Endothelial cell of umbilical vein (primary cell): ENCODE measurements around the gene CELSR1. TPM values are rescaled to one million over a fixed set of nuclear protein-coding genes. Genes with fewer than 3 reads are reported as not detected.

Experiments used
- BruUV-seq: library from RNA; stranded (reverse); fragments of 400-500 nt; replicated peaks from 2 replicates; lab custom pipeline; 2021; lab: Mats Ljungman, UMichigan
- CTCF ChIA-PET: fragments of 300-600, 350-600 bp; sonication (Branson Sonifier 250); formaldehyde crosslinking; loops from one replicate; lab custom pipeline; 2021; ENCODE audit warnings: antibody characterized with exemption, inconsistent platforms; lab: Charles Lee
- POLR2A ChIA-PET: fragments of 300-600, 350-600 bp; sonication (Branson Sonifier 250); formaldehyde crosslinking; loops from one replicate; lab custom pipeline; 2021; ENCODE audit warnings: antibody characterized with exemption, inconsistent platforms; lab: Charles Lee
- DNase-seq: peaks from one replicate; pipeline ENCODE4 v3.0.0-alpha.2; 2011; ENCODE audit warnings: low read depth, low spot score
- FAIRE-seq: peaks from 2 replicates; lab custom pipeline; 2011; peaks lifted over from hg19 to GRCh38; lab: Jason Lieb, UNC
- H2AFZ ChIP-seq: 2 replicates; pipeline ENCODE4 v1.6.0; 2012; ENCODE audit warnings: low read depth, low read length, control low read depth, inconsistent platforms
- H3K27ac ChIP-seq: 2 replicates; pipeline ENCODE4 v1.5.1; 2011; ENCODE audit warnings: low read depth, mild to moderate bottlenecking, control low read depth, low read length, moderate library complexity; ENCODE audit not compliant: insufficient read depth
- H3K27me3 ChIP-seq, 2 experiments: 2 replicates each; pipeline versions ENCODE4 v1.6.0 to v1.6.1; 2011; ENCODE audit warnings: low read length in 2 of 2, mixed read lengths in 1 of 2; ENCODE audit not compliant: control insufficient read depth in 2 of 2, insufficient read depth in 2 of 2
- H3K36me3 ChIP-seq, 2 experiments: 2 replicates in 1 of 2; 3 replicates in 1 of 2; pipeline ENCODE4 v1.5.1; 2011; ENCODE audit warnings: low read length in 2 of 2, mild to moderate bottlenecking in 1 of 2, moderate library complexity in 1 of 2; ENCODE audit not compliant: control insufficient read depth in 2 of 2, insufficient read depth in 2 of 2; ENCODE audit errors: extremely low read depth in 1 of 2
- H3K4me1 ChIP-seq: 3 replicates; pipeline ENCODE4 v1.5.1; 2011; ENCODE audit warnings: mild to moderate bottlenecking, low read length; ENCODE audit not compliant: control insufficient read depth, insufficient read depth; ENCODE audit errors: extremely low read depth
- H3K4me2 ChIP-seq: 2 replicates; pipeline ENCODE4 v1.6.1; 2011; ENCODE audit warnings: low read length, control low read depth, mixed read lengths; ENCODE audit not compliant: insufficient read depth
- H3K4me3 ChIP-seq, 3 experiments: fragments of 200-600 bp in 1 of 3; sonication (generic), shearing (Covaris generic) in 1 of 3; replicated peaks in 1 of 3; 2 replicates each; pipeline ENCODE4 v1.5.1; 2011 to 2016; ENCODE audit warnings: control low read depth in 3 of 3, low read length in 3 of 3, mild to moderate bottlenecking in 2 of 3, inconsistent platforms in 1 of 3, low read depth in 1 of 3, moderate library complexity in 1 of 3; ENCODE audit not compliant: insufficient read depth in 1 of 3
- H3K79me2 ChIP-seq: 2 replicates; pipeline ENCODE4 v1.6.0; 2012; ENCODE audit warnings: low read length, inconsistent platforms; ENCODE audit not compliant: control insufficient read depth, insufficient read depth
- H3K9ac ChIP-seq: replicated peaks from 2 replicates; pipeline ENCODE3; 2011; ENCODE audit warnings: low read length, control low read depth; ENCODE audit not compliant: insufficient read depth; ENCODE audit errors: extremely low read depth
- H3K9me1 ChIP-seq: replicated peaks from 3 replicates; pipeline ENCODE4 v1.6.0; 2011; ENCODE audit warnings: mild to moderate bottlenecking, low read length; ENCODE audit not compliant: control insufficient read depth, insufficient read depth; ENCODE audit errors: extremely low read depth
- H3K9me3 ChIP-seq: replicated peaks from 2 replicates; pipeline ENCODE4 v1.5.1; 2012; ENCODE audit warnings: low read length, inconsistent platforms; ENCODE audit not compliant: control insufficient read depth, insufficient read depth
- H4K20me1 ChIP-seq: replicated peaks from 2 replicates; pipeline ENCODE3; 2011; ENCODE audit warnings: mild to moderate bottlenecking, low read length; ENCODE audit not compliant: control insufficient read depth, insufficient read depth; ENCODE audit errors: extremely low read depth
- EZH2 ChIP-seq: IDR thresholded peaks from 2 replicates; pipeline ENCODE4 v1.6.1; 2012; ENCODE audit warnings: borderline replicate concordance, low read depth, mild to moderate bottlenecking, moderate library complexity, low read length, inconsistent platforms; ENCODE audit not compliant: severe bottlenecking
- FOS ChIP-seq: IDR thresholded peaks from 2 replicates; pipeline ENCODE4 v1.6.1; 2011; ENCODE audit warnings: mild to moderate bottlenecking, low read length, moderate library complexity, borderline replicate concordance; ENCODE audit not compliant: insufficient read depth
- GATA2 ChIP-seq: IDR thresholded peaks from 2 replicates; pipeline ENCODE4 v1.7.0; 2011; ENCODE audit warnings: low read depth, mild to moderate bottlenecking, moderate library complexity, mixed read lengths, low read length; ENCODE audit not compliant: insufficient read length, insufficient read depth
- JUN ChIP-seq: IDR thresholded peaks from 2 replicates; pipeline ENCODE4 v1.6.1; 2011; ENCODE audit warnings: borderline replicate concordance, low read depth; ENCODE audit not compliant: insufficient read length, insufficient read depth
- MAX ChIP-seq: IDR thresholded peaks from 2 replicates; pipeline ENCODE4 v1.6.1; 2011; ENCODE audit not compliant: insufficient read depth, insufficient read length
- MYC ChIP-seq: IDR thresholded peaks from one replicate; pipeline ENCODE4 v1.6.1; 2011; ENCODE audit warnings: mild to moderate bottlenecking, low read depth, low read length
- POLR2A ChIP-seq: IDR thresholded peaks from 2 replicates; pipeline ENCODE4 v1.6.1; 2012; ENCODE audit warnings: low read depth, mild to moderate bottlenecking, control low read depth, low read length
- POLR2AphosphoS5 ChIP-seq: IDR thresholded peaks from 2 replicates; pipeline ENCODE4 v1.6.1; 2012; ENCODE audit warnings: low read depth, mild to moderate bottlenecking, control low read depth, low read length, moderate library complexity; ENCODE audit not compliant: insufficient read depth
- dilution Hi-C: fragments of 300-500 bp; cut with MboI; formaldehyde crosslinking; loops from one replicate; pipeline ENCODE4 v1.15.0; 2019; ENCODE audit warnings: low sequenced_read_pairs; ENCODE audit not compliant: extremely low pct_ligation_motif_present
- intact Hi-C: fragments of 100-400 bp; cut with micrococcal nuclease; formaldehyde crosslinking; loops from one replicate; pipeline ENCODE4 v1.10.0; 2022
- polyA plus RNA-seq, 4 experiments: library from polyadenylated mRNA; depleted of rRNA in 3 of 4; stranded (reverse) in 3 of 4; unstranded in 1 of 4; fragments of >200 nt; gene quantifications; 2 replicates each; pipeline versions ENCODE4 v1.2.1 to v1.2.3, GENCODE V29; 2011 to 2012; ENCODE audit warnings: missing spikeins in 1 of 4
- total RNA-seq: library from RNA; stranded (reverse); gene quantifications from 2 replicates; pipeline ENCODE4 v1.2.3, GENCODE V29; 2021
- TF ChIP-seq, protein P1 (sequence below), 2 donors: IDR thresholded peaks; 1 replicate in 1 of 2; 2 replicates in 1 of 2; pipeline ENCODE4 v1.5.1; 2011; ENCODE audit warnings: low read length in 2 of 2, mild to moderate bottlenecking in 2 of 2, moderate library complexity in 2 of 2, control low read depth in 1 of 2, inconsistent platforms in 1 of 2, low read depth in 1 of 2; ENCODE audit not compliant: insufficient read depth in 1 of 2; ENCODE audit errors: extremely low read depth in 1 of 2

Gene CELSR1
- total and polyA plus RNA-seq, 2 donors (not counting 3 experiments of a cell fraction or from before 2014, with no cell fraction given): 3.7 to 5.4 TPM

- ChIA-PET POLR2A (interaction anchor here (0.5 kb wide), 1 partner anchor 104 kb away, joined by 4 read pairs; no protein-coding TSS in a partner anchor), CTCF (no interaction called here)
- Histone ChIP-seq H3K36me3 (peaks cover 2 to 6% of the 10 kb centered on the region in 2 experiments), H3K4me3 (no peak overlapping the region), H3K4me1 (peaks cover 2% of the 10 kb centered on the region), H3K27ac (no peak overlapping the region), H2AFZ (no peak overlapping the region), H3K9me1 (no peaks in the 10 kb centered on the region), H3K9ac (no peak overlapping the region), H3K4me2 (no peak overlapping the region), H4K20me1 (no peaks in the 10 kb centered on the region), H3K9me3 (no peaks in the 10 kb centered on the region), H3K27me3 (no peaks in the 10 kb centered on the region), H3K79me2 (peaks cover 9% of the 10 kb centered on the region)
- dilution Hi-C loops: no loop called here
- intact Hi-C loops: no loop called here
- FAIRE-seq (no peak), DNase-seq (no peak)
- no peak for TF ChIP-seq EZH2
- TF ChIP-seq POLR2A: no peak
- no peak for TF ChIP-seq MYC
- TF ChIP-seq GATA2: no peak
- no peak for TF ChIP-seq POLR2AphosphoS5
- TF ChIP-seq, protein P1, sequence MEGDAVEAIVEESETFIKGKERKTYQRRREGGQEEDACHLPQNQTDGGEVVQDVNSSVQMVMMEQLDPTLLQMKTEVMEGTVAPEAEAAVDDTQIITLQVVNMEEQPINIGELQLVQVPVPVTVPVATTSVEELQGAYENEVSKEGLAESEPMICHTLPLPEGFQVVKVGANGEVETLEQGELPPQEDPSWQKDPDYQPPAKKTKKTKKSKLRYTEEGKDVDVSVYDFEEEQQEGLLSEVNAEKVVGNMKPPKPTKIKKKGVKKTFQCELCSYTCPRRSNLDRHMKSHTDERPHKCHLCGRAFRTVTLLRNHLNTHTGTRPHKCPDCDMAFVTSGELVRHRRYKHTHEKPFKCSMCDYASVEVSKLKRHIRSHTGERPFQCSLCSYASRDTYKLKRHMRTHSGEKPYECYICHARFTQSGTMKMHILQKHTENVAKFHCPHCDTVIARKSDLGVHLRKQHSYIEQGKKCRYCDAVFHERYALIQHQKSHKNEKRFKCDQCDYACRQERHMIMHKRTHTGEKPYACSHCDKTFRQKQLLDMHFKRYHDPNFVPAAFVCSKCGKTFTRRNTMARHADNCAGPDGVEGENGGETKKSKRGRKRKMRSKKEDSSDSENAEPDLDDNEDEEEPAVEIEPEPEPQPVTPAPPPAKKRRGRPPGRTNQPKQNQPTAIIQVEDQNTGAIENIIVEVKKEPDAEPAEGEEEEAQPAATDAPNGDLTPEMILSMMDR (IDR thresholded peaks at IDR 0.05; ENCODE audit: extremely low read depth in 1 of 2, insufficient read depth in 1 of 2, low read depth in 1 of 2, low read length in 2 of 2): no peak
- TF ChIP-seq FOS: no peak
- no peak for TF ChIP-seq MAX
- TF ChIP-seq JUN: no peak
- BruUV-seq: no TSS peak
Observed at GRCh38 chr22:46331496-46331895, 205.9 kb downstream of the CELSR1 start.
